H1 (cell line): ENCODE measurements around the gene SLC23A1. TPM values are rescaled to one million over a fixed set of nuclear protein-coding genes. Genes with fewer than 3 reads are reported as not detected.

Experiments used
- CTCF ChIA-PET: fragments of 300-600 bp; sonication (Branson Sonifier 250); formaldehyde crosslinking; loops from one replicate; lab custom pipeline; 2021; ENCODE audit not compliant: partially characterized antibody; lab: Charles Lee
- POLR2A ChIA-PET: fragments of 300-600 bp; sonication (Branson Sonifier 250); formaldehyde crosslinking; loops from one replicate; lab custom pipeline; 2021; ENCODE audit warnings: inconsistent platforms; ENCODE audit not compliant: partially characterized antibody; lab: Charles Lee
- DNase-seq, 2 experiments: peaks; one replicate each; pipeline versions ENCODE4 v3.0.0 to v3.0.0-alpha.2; 2010 to 2022; ENCODE audit warnings: low spot score in 2 of 2, low read depth in 1 of 2, mixed read lengths in 1 of 2
- FAIRE-seq: peaks from 2 replicates; lab custom pipeline; 2011; peaks lifted over from hg19 to GRCh38; lab: Jason Lieb, UNC
- H2AFZ ChIP-seq: 2 replicates; pipeline ENCODE4 v1.8.1; 2012; ENCODE audit warnings: low read length, inconsistent platforms
- H2AK5ac ChIP-seq: 2 replicates; pipeline ENCODE4 v1.6.1; 2013; ENCODE audit warnings: low read depth, low read length
- H2BK120ac ChIP-seq: replicated peaks from 2 replicates; pipeline ENCODE3; 2013; ENCODE audit warnings: low read depth, low read length, inconsistent platforms
- H2BK12ac ChIP-seq: 2 replicates; pipeline ENCODE4 v1.6.1; 2013; ENCODE audit warnings: low read depth, low read length
- H2BK15ac ChIP-seq: 2 replicates; pipeline ENCODE4 v1.6.1; 2013; ENCODE audit warnings: low read length
- H2BK20ac ChIP-seq: 2 replicates; pipeline ENCODE4 v1.6.1; 2013; ENCODE audit warnings: low read length
- H2BK5ac ChIP-seq: 2 replicates; pipeline ENCODE4 v1.6.1; 2013; ENCODE audit warnings: low read depth, low read length
- H3K14ac ChIP-seq: 2 replicates; pipeline ENCODE4 v1.6.1; 2013; ENCODE audit warnings: inconsistent platforms; ENCODE audit not compliant: insufficient read length
- H3K18ac ChIP-seq: 2 replicates; pipeline ENCODE4 v1.6.1; 2013; ENCODE audit warnings: low read length; ENCODE audit errors: extremely low read depth
- H3K23ac ChIP-seq: 2 replicates; pipeline ENCODE4 v1.6.1; 2013; ENCODE audit warnings: inconsistent platforms; ENCODE audit not compliant: insufficient read length
- H3K23me2 ChIP-seq: 2 replicates; pipeline ENCODE4 v1.6.1; 2013; ENCODE audit warnings: low read depth, low read length
- H3K27ac ChIP-seq: 2 replicates; pipeline ENCODE4 v1.6.1; 2011; ENCODE audit warnings: low read depth, low read length, inconsistent platforms
- H3K27me3 ChIP-seq, 4 experiments: replicated peaks in 1 of 4; 1 replicate in 1 of 4; 2 replicates in 3 of 4; pipeline versions ENCODE4 v1.6.1 to v1.8.1; 2011 to 2013; ENCODE audit warnings: low read length in 3 of 4, mild to moderate bottlenecking in 3 of 4, inconsistent platforms in 2 of 4, mixed read lengths in 2 of 4, moderate library complexity in 1 of 4; ENCODE audit not compliant: control insufficient read depth in 3 of 4, insufficient read depth in 3 of 4; ENCODE audit errors: extremely low read depth in 1 of 4
- H3K36me3 ChIP-seq, 4 experiments: 2 replicates each; pipeline versions ENCODE4 v1.6.1 to v1.8.1; 2011 to 2013; ENCODE audit warnings: mild to moderate bottlenecking in 4 of 4, low read length in 3 of 4, moderate library complexity in 2 of 4, control low read depth in 1 of 4, inconsistent platforms in 1 of 4; ENCODE audit not compliant: insufficient read depth in 4 of 4, control insufficient read depth in 2 of 4
- H3K4ac ChIP-seq: replicated peaks from 2 replicates; pipeline ENCODE3; 2013; ENCODE audit warnings: low read length, low read depth, mixed read lengths, inconsistent platforms; ENCODE audit not compliant: insufficient read length
- H3K4me1 ChIP-seq, 4 experiments: replicated peaks in 1 of 4; 1 replicate in 1 of 4; 2 replicates in 3 of 4; pipeline versions ENCODE4 v1.6.1 to v1.8.1; 2011 to 2013; ENCODE audit warnings: low read length in 3 of 4, inconsistent platforms in 2 of 4, mixed read lengths in 1 of 4; ENCODE audit not compliant: insufficient read depth in 4 of 4, control insufficient read depth in 3 of 4
- H3K4me2 ChIP-seq, 2 experiments: 2 replicates each; pipeline versions ENCODE4 v1.6.1 to v1.8.1; 2011 to 2013; ENCODE audit warnings: low read depth in 2 of 2, low read length in 2 of 2, control low read depth in 1 of 2, inconsistent platforms in 1 of 2, mild to moderate bottlenecking in 1 of 2; ENCODE audit not compliant: insufficient read depth in 1 of 2
- H3K4me3 ChIP-seq, 4 experiments: fragments of 200-600, 300-600 bp in 1 of 4; sonication (generic), shearing (Covaris generic), sonication (Bioruptor Twin) in 1 of 4; 2 replicates each; pipeline versions ENCODE4 v1.5.1 to v1.8.1; 2011 to 2016; ENCODE audit warnings: low read length in 4 of 4, low read depth in 3 of 4, control low read depth in 2 of 4, inconsistent platforms in 2 of 4, mild to moderate bottlenecking in 2 of 4, mixed read lengths in 1 of 4, moderate library complexity in 1 of 4; ENCODE audit not compliant: insufficient read depth in 2 of 4; ENCODE audit errors: extremely low read depth in 1 of 4
- H3K56ac ChIP-seq: replicated peaks from 2 replicates; pipeline ENCODE3; 2013; ENCODE audit warnings: low read depth, mild to moderate bottlenecking, mixed read lengths, low read length, inconsistent platforms; ENCODE audit not compliant: insufficient read length
- H3K79me1 ChIP-seq: 2 replicates; pipeline ENCODE4 v1.6.1; 2013; ENCODE audit warnings: low read depth, low read length, control low read depth
- H3K79me2 ChIP-seq, 2 experiments: 2 replicates each; pipeline versions ENCODE4 v1.6.1 to v1.8.1; 2012 to 2013; ENCODE audit warnings: low read length in 2 of 2, mild to moderate bottlenecking in 2 of 2, inconsistent platforms in 1 of 2; ENCODE audit not compliant: insufficient read depth in 2 of 2, control insufficient read depth in 1 of 2
- H3K9ac ChIP-seq, 4 experiments: replicated peaks in 1 of 4; 1 replicate in 1 of 4; 2 replicates in 3 of 4; pipeline versions ENCODE4 v1.6.1 to v1.8.1; 2011 to 2013; ENCODE audit warnings: low read depth in 3 of 4, low read length in 3 of 4, control low read depth in 2 of 4, mild to moderate bottlenecking in 2 of 4, moderate library complexity in 2 of 4, inconsistent platforms in 1 of 4; ENCODE audit errors: extremely low read depth in 1 of 4
- H3K9me3 ChIP-seq, 2 experiments: 2 replicates each; pipeline versions ENCODE4 v1.6.1 to v1.8.1; 2012 to 2013; ENCODE audit warnings: mild to moderate bottlenecking in 2 of 2, moderate library complexity in 2 of 2, control low read depth in 1 of 2, inconsistent platforms in 1 of 2, low read depth in 1 of 2, low read length in 1 of 2, mixed read lengths in 1 of 2; ENCODE audit not compliant: insufficient read depth in 2 of 2
- H4K20me1 ChIP-seq, 2 experiments: replicated peaks in 1 of 2; 2 replicates each; pipeline versions ENCODE3 to v1.8.1; 2011 to 2013; ENCODE audit warnings: inconsistent platforms in 2 of 2, low read length in 2 of 2, mild to moderate bottlenecking in 1 of 2; ENCODE audit not compliant: insufficient read depth in 2 of 2, control insufficient read depth in 1 of 2
- H4K5ac ChIP-seq: 2 replicates; pipeline ENCODE4 v1.6.1; 2013; ENCODE audit warnings: low read length, low read depth, mixed read lengths, inconsistent platforms; ENCODE audit not compliant: insufficient read length
- H4K8ac ChIP-seq: 2 replicates; pipeline ENCODE4 v1.8.0; 2013; ENCODE audit warnings: mild to moderate bottlenecking, moderate library complexity, low read length, inconsistent platforms; ENCODE audit not compliant: insufficient read depth; ENCODE audit errors: extremely low read depth
- H4K91ac ChIP-seq: replicated peaks from 2 replicates; pipeline ENCODE3; 2013; ENCODE audit warnings: low read length, mixed read lengths, inconsistent platforms; ENCODE audit not compliant: insufficient read length
- ASH2L ChIP-seq: fragments of 200-600, 300-600 bp; sonication (generic); IDR thresholded peaks from one replicate; pipeline ENCODE4 v1.7.1; 2017; ENCODE audit warnings: low read length
- GABPA ChIP-seq: IDR thresholded peaks from 2 replicates; pipeline ENCODE4 v1.6.1; 2011; ENCODE audit warnings: mild to moderate bottlenecking, low read length, moderate library complexity, borderline replicate concordance; ENCODE audit not compliant: insufficient read depth
- HDAC2 ChIP-seq, 2 experiments: fragments of 300-600 bp in 1 of 2; sonication (generic) in 1 of 2; IDR thresholded peaks; 2 replicates each; pipeline ENCODE4 v1.6.1; 2011 to 2012; ENCODE audit warnings: low read depth in 2 of 2, low read length in 2 of 2, mild to moderate bottlenecking in 2 of 2, moderate library complexity in 2 of 2, borderline replicate concordance in 1 of 2, inconsistent platforms in 1 of 2
- MAX ChIP-seq: IDR thresholded peaks from 2 replicates; pipeline ENCODE4 v1.6.1; 2012; ENCODE audit warnings: inconsistent platforms
- POU5F1 ChIP-seq: IDR thresholded peaks from 2 replicates; pipeline ENCODE4 v1.6.1; 2011; ENCODE audit warnings: low read depth, mild to moderate bottlenecking, low read length, moderate library complexity
- RAD21 ChIP-seq, 2 experiments: IDR thresholded peaks in 1 of 2; conservative IDR thresholded peaks in 1 of 2; 2 replicates each; pipeline ENCODE4 v1.6.1; 2011; ENCODE audit warnings: low read depth in 2 of 2, low read length in 2 of 2, improper control_type of control experiment in 1 of 2, inconsistent platforms in 1 of 2, mild to moderate bottlenecking in 1 of 2, moderate library complexity in 1 of 2
- RFX5 ChIP-seq: IDR thresholded peaks from 2 replicates; pipeline ENCODE4 v1.6.1; 2011; ENCODE audit warnings: low read depth, low read length, improper control_type of control experiment, borderline replicate concordance
- RNF2 ChIP-seq: fragments of 200-900, 300-1000 bp; sonication (generic); IDR thresholded peaks from 2 replicates; pipeline ENCODE4 v1.7.1; 2016; ENCODE audit warnings: borderline replicate concordance, low read depth, mild to moderate bottlenecking, antibody characterized with exemption, low read length; ENCODE audit not compliant: poor library complexity, severe bottlenecking; ENCODE audit errors: missing control alignments
- SIN3A ChIP-seq, 2 experiments: IDR thresholded peaks in 1 of 2; conservative IDR thresholded peaks in 1 of 2; 2 replicates each; pipeline ENCODE4 v1.6.1; 2011 to 2012; ENCODE audit warnings: low read length in 2 of 2, improper control_type of control experiment in 1 of 2, low read depth in 1 of 2, mild to moderate bottlenecking in 1 of 2
- TEAD4 ChIP-seq: IDR thresholded peaks from 2 replicates; pipeline ENCODE4 v1.6.1; 2012; ENCODE audit warnings: low read depth, low read length, inconsistent platforms, mixed read lengths
- WGBS, 2 experiments: shearing (Covaris generic) in 1 of 2; methylation state at CpG; one replicate each; pipeline versions ENCODE4 v1.1.6 to v1.1.7; 2013 to 2015; ENCODE audit warnings: low lambda C conversion rate in 2 of 2, mixed read lengths in 2 of 2, inconsistent platforms in 1 of 2, low coverage in 1 of 2, missing lambda C conversion rate in 1 of 2; ENCODE audit not compliant: insufficient replicate concordance in 2 of 2, insufficient coverage in 1 of 2, insufficient read length in 1 of 2; ENCODE audit errors: extremely low coverage in 1 of 2, missing lambda C conversion rate in 1 of 2; 5-methylcytosine and 5-hydroxymethylcytosine counted together
- polyA plus RNA-seq, 7 experiments: library from polyadenylated mRNA; depleted of rRNA in 3 of 7; stranded (reverse) in 5 of 7; unstranded in 2 of 7; fragments of >200 nt in 5 of 7; fragments of 200-250 nt in 2 of 7; gene quantifications; 1 replicate in 5 of 7; 2 replicates in 1 of 7; 4 replicates in 1 of 7; pipeline versions ENCODE4 v1.2.1 to v1.2.3, GENCODE V29; 2011 to 2013; ENCODE audit warnings: missing spikeins in 2 of 7, mixed read lengths in 2 of 7
- total RNA-seq: library from RNA; stranded (reverse); fragmentation: NEBNext Ultra II Directional; extraction: Animal tissue kit (Norgen Biotek cat#: 25700); gene quantifications from 2 replicates; pipeline ENCODE4 v1.2.1, GENCODE V29; 2021
- TF ChIP-seq, protein P1 (sequence below): IDR thresholded peaks from 2 replicates; pipeline ENCODE4 v1.6.1; 2012; ENCODE audit warnings: inconsistent platforms

The SLC23A1 gene
- total and polyA plus RNA-seq, 2 of the 8 experiments (the other 6 are each of a cell fraction or from before 2014, with no cell fraction given), result not detected

GRCh38 chr5:139408191-139408590 is 25.1 kb upstream of the SLC23A1 start:
- Histone ChIP-seq H4K8ac (no peak overlapping the region), H3K4me1 (peaks cover 0 to 7% (median 4%) of the 10 kb centered on the region in 4 experiments; a peak in 6 of 7 replicates), H3K14ac (no peak overlapping the region), H3K9ac (no peak overlapping the region), H3K23ac (no peak overlapping the region), H3K79me1 (no peaks in the 10 kb centered on the region), H3K4me3 (no peak overlapping the region), H3K4ac (no peak overlapping the region), H2BK12ac (no peak overlapping the region), H3K23me2 (peaks cover 4% of the 10 kb centered on the region; the same call in 1 of the 2 replicates), H2AFZ (no peak overlapping the region), H4K91ac (no peak overlapping the region), H3K4me2 (no peak overlapping the region), H2BK15ac (no peak overlapping the region), H2BK20ac (no peak overlapping the region), H4K20me1 (peaks cover 0 to 1% of the 10 kb centered on the region in 2 experiments), H3K79me2 (no peaks in the 10 kb centered on the region; a peak in 1 of 4 replicates), H4K5ac (no peak overlapping the region), H2BK5ac (no peak overlapping the region), H3K27ac (no peak overlapping the region), H3K18ac (no peak overlapping the region), H3K36me3 (peaks cover 0 to 3% (median 1%) of the 10 kb centered on the region in 4 experiments; a peak in 3 of 8 replicates), H2AK5ac (no peak overlapping the region), H2BK120ac (no peak overlapping the region), H3K56ac (no peak overlapping the region), H3K27me3 (0 out of 7 replicates have a peak, but pooled peaks cover 0 to 4% (median 0%) of the 10 kb centered on the region in 4 experiments), H3K9me3 (no peaks in the 10 kb centered on the region)
- 93% methylated on average over 7 of the region's 7 CpGs; no CpG with 5 or more reads in 1 of the 2 experiments for WGBS, 2 experiments
- FAIRE-seq (no peak), DNase-seq (no peak)
- CTCF ChIA-PET, result interaction anchor here (1.2 to 8.2 kb wide), 5 partner anchors 12 to 369 kb away, joined by 3 to 69 read pairs (median 6); no protein-coding TSS in a partner anchor
- POLR2A ChIA-PET, result interaction anchor here (1.3 kb wide), 1 partner anchor 31 kb away, joined by 3 read pairs; no protein-coding TSS in a partner anchor
- TF ChIP-seq MAX (no peak), ASH2L (no peak), RNF2 (no peak), POU5F1 (no peak), RAD21 (IDR thresholded peaks at IDR 0.05 in 1 of 2, conservative IDR thresholded peaks at IDR 0.05 in 1 of 2; ENCODE audit: low read depth in 2 of 2, low read length in 2 of 2) (no peak), SIN3A (conservative IDR thresholded peaks at IDR 0.05 in 1 of 2, IDR thresholded peaks at IDR 0.05 in 1 of 2; ENCODE audit: low read depth in 1 of 2, low read length in 2 of 2) (no peak), HDAC2 (IDR thresholded peaks at IDR 0.05; ENCODE audit: borderline replicate concordance in 1 of 2, low read depth in 2 of 2, low read length in 2 of 2) (no peak), RFX5 (no peak), GABPA (no peak), TEAD4 (no peak)
- TF ChIP-seq, protein P1, sequence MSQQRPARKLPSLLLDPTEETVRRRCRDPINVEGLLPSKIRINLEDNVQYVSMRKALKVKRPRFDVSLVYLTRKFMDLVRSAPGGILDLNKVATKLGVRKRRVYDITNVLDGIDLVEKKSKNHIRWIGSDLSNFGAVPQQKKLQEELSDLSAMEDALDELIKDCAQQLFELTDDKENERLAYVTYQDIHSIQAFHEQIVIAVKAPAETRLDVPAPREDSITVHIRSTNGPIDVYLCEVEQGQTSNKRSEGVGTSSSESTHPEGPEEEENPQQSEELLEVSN, result no peak
